NT2/D1 (cell line): ENCODE measurements around the gene BTBD1.

ENCODE experiments used
- YY1 ChIP-seq: IDR thresholded peaks from 2 replicates; pipeline ENCODE4 v1.6.1; 2011; ENCODE audit not compliant: insufficient read length, insufficient read depth
- ZNF274 ChIP-seq: IDR thresholded peaks from 2 replicates; pipeline ENCODE4 v1.6.1; 2011; ENCODE audit warnings: mild to moderate bottlenecking, low read depth, low read length

- TF ChIP-seq YY1 (no peak), ZNF274 (no peak)
These were observed 88.6 kb downstream of the BTBD1 start for GRCh38 chr15:82978438-82978837.
